SK-N-MC (cell line): ENCODE results near the gene NUTM2G.
"Not testable (repeated sequence)": the region's sequence is repeated elsewhere in the genome, so short reads cannot be mapped to it uniquely, and the experiment has no call there.

Experiments used
- EZH2 ChIP-seq: fragments of 200-600 bp; sonication (generic); IDR thresholded peaks from one replicate; pipeline ENCODE4 v1.6.1; 2017; ENCODE audit warnings: antibody characterized with exemption
- POLR2AphosphoS5 ChIP-seq: IDR thresholded peaks from 2 replicates; pipeline ENCODE4 v1.6.1; 2012; ENCODE audit warnings: mild to moderate bottlenecking, low read depth, low read length, borderline replicate concordance

DNA sequence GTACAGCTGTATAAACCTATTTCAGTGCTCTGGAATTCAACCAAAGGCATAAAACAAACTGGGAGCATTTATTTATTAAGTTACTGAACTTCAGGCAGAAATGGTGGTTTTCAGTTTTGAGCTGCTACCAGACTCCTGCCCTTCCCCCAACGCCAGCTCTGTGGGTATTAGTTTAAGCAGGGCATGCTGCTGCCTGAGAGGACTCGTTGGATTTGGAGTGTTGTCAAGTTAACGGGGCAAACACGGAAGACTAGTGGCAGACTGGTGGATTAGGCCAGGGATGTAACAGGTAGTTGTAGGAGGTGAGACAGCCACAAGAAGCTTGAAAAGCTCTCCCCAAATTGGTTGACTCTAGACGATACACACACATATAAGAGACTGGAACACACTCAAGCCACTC, 38.9 kb downstream of the NUTM2G start:
- not testable (repeated sequence) for TF ChIP-seq POLR2AphosphoS5, EZH2
